Measurements from ENCODE around the gene TBC1D16.

DNA sequence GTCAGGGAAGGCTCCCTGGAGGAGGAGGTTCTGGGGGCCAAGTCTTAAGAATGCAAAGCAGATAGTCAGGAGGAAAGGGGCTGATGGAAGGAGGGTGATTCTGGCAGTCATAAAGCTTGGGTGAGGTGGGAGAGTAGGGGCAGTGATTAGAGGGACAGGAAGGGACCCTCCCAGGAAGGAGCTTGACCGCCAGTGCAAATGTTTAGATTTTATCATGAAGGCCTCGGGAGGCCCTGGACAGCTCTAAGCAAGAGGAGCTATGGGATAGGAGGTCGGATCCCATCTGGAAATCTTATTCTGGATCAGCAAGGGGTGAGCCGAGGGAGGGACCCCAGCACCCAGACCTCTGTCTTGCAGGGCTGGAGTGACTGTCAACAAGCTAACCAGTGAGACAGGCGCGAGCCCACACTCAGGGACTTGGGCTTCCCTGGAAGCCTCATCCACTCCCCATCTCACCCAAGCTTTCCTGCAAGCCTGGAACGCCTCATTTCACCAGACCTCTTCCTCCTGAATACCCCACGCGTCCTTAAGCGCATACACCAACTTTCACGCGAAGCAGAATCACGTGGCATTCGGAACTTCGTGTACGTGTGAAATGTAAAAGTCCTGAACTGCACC is 144.4 kb downstream of the TBC1D16 start:
- TF ChIP-seq, protein P1, sequence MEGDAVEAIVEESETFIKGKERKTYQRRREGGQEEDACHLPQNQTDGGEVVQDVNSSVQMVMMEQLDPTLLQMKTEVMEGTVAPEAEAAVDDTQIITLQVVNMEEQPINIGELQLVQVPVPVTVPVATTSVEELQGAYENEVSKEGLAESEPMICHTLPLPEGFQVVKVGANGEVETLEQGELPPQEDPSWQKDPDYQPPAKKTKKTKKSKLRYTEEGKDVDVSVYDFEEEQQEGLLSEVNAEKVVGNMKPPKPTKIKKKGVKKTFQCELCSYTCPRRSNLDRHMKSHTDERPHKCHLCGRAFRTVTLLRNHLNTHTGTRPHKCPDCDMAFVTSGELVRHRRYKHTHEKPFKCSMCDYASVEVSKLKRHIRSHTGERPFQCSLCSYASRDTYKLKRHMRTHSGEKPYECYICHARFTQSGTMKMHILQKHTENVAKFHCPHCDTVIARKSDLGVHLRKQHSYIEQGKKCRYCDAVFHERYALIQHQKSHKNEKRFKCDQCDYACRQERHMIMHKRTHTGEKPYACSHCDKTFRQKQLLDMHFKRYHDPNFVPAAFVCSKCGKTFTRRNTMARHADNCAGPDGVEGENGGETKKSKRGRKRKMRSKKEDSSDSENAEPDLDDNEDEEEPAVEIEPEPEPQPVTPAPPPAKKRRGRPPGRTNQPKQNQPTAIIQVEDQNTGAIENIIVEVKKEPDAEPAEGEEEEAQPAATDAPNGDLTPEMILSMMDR (IDR thresholded peaks at IDR 0.05), result no peak
- TF ChIP-seq EZH2 (IDR thresholded peaks at IDR 0.05), result no peak
- TF ChIP-seq EZH2phosphoT487 (IDR thresholded peaks at IDR 0.05), result no peak
